Activated CD4-positive, alpha-beta T cell treated with anti-CD3 and anti-CD28 coated beads for 36 hours (primary cell): ENCODE results near the gene MYOM1. TPM values are rescaled to one million over a fixed set of nuclear protein-coding genes. Genes with fewer than 3 reads are reported as not detected.
"Not testable (repeated sequence)": the region's sequence is repeated elsewhere in the genome, so short reads cannot be mapped to it uniquely, and the experiment has no call there.

Experiments used
- ATAC-seq: fragments of 200-7000 bp; cut with Tn5 transposase; one replicate; pipeline ENCODE4 v1.10.0; 2021; ENCODE audit warnings: mild to moderate bottlenecking, moderate library complexity
- CTCF ChIA-PET: fragments of 350-600 bp; sonication (Branson Sonifier 250); formaldehyde crosslinking; loops from one replicate; lab custom pipeline; 2021; ENCODE audit warnings: antibody characterized with exemption; lab: Charles Lee
- POLR2A ChIA-PET: fragments of 350-600 bp; sonication (Branson Sonifier 250); formaldehyde crosslinking; loops from one replicate; lab custom pipeline; 2021; ENCODE audit warnings: antibody characterized with exemption, inconsistent platforms; lab: Charles Lee
- DNase-seq: peaks from one replicate; pipeline ENCODE4 v3.0.0-alpha.2; 2020
- H3K27ac Mint-ChIP-seq: one replicate; pipeline ENCODE4 v1.8.0; 2021; ENCODE audit warnings: mixed read lengths
- H3K27me3 Mint-ChIP-seq: one replicate; pipeline ENCODE4 v1.8.0; 2021; ENCODE audit warnings: mixed read lengths
- H3K36me3 Mint-ChIP-seq: one replicate; pipeline ENCODE4 v1.8.0; 2021; ENCODE audit warnings: low read depth, mixed read lengths
- H3K4me1 Mint-ChIP-seq: one replicate; pipeline ENCODE4 v1.8.0; 2021; ENCODE audit warnings: mixed read lengths
- H3K4me3 Mint-ChIP-seq: one replicate; pipeline ENCODE4 v1.8.0; 2021; ENCODE audit warnings: mild to moderate bottlenecking, moderate library complexity, mixed read lengths
- H3K9me3 Mint-ChIP-seq: one replicate; pipeline ENCODE4 v1.8.0; 2021; ENCODE audit warnings: low read depth, mixed read lengths
- intact Hi-C, 2 experiments: fragments of 100-400 bp; cut with DNase I in 1 of 2; cut with micrococcal nuclease in 1 of 2; formaldehyde crosslinking; loops; one replicate each; pipeline versions ENCODE4 v1.14.2 to v1.15.1; 2022 to 2024; cut with DNase I, micrococcal nuclease
- total RNA-seq, 2 experiments: library from RNA; stranded (reverse); gene quantifications; one replicate each; pipeline ENCODE4 v1.2.3, GENCODE V29; 2021

The MYOM1 gene
- total RNA-seq, 2 experiments from 2014 or later, result 0.89 to 0.95 TPM

- peaks cover 41% of the 10 kb centered on the region for H3K4me1 Mint-ChIP-seq
- ATAC-seq (no peak), DNase-seq (no peak)
- H3K27me3 Mint-ChIP-seq, result no peaks in the 10 kb centered on the region
- no peaks in the 10 kb centered on the region for H3K36me3 Mint-ChIP-seq
- no peaks in the 10 kb centered on the region for H3K9me3 Mint-ChIP-seq
- no peak overlapping the region for H3K4me3 Mint-ChIP-seq
- H3K27ac Mint-ChIP-seq, result no peak overlapping the region
- CTCF ChIA-PET, result no interaction called here
- intact Hi-C loops, result no loop called here
- POLR2A ChIA-PET, result no interaction called here
Measured at GRCh38 chr18:3042379-3042778, 177.4 kb downstream of the MYOM1 start.

GRCh38 chr18:3041843-3042242, 177.9 kb downstream of the MYOM1 start:
- ATAC-seq (no peak), DNase-seq (no peak)
- Mint-ChIP-seq H3K9me3 (no peaks in the 10 kb centered on the region), H3K27me3 (no peaks in the 10 kb centered on the region), H3K27ac (peak overlapping the region; percentile 8), H3K4me1 (peaks cover 41% of the 10 kb centered on the region), H3K4me3 (no peak overlapping the region), H3K36me3 (no peaks in the 10 kb centered on the region)
- intact Hi-C loops, result no loop called here
- POLR2A ChIA-PET, result no interaction called here
- CTCF ChIA-PET, result interaction anchor here (0.8 to 1.9 kb wide), 2 partner anchors 14 to 86 kb away, joined by 3 to 4 read pairs; no protein-coding TSS in a partner anchor

- Mint-ChIP-seq H3K4me1 (peaks cover 31% of the 10 kb centered on the region), H3K9me3 (no peaks in the 10 kb centered on the region), H3K4me3 (no peak overlapping the region), H3K27me3 (no peaks in the 10 kb centered on the region), H3K27ac (no peak overlapping the region), H3K36me3 (no peaks in the 10 kb centered on the region)
- DNase-seq (no peak), ATAC-seq (no peak)
- ChIA-PET POLR2A (interaction anchor here (0.6 to 2.0 kb wide), 2 partner anchors 20 to 190 kb away, joined by 4 to 12 read pairs; no protein-coding TSS in a partner anchor), CTCF (interaction anchor here (0.7 to 1.9 kb wide), 7 partner anchors 15 to 414 kb away, joined by 3 to 6 read pairs (median 4); no protein-coding TSS in a partner anchor)
- intact Hi-C loops, result loop anchor here in 1 of 2 experiments (1.0 kb wide), 2 partner anchors 20 to 43 kb away; no protein-coding TSS in a partner anchor
Measured at GRCh38 chr18:3040881-3041280, 178.9 kb downstream of the MYOM1 start.

- intact Hi-C loops, result loop anchor here in 1 of 2 experiments (1.0 kb wide), 2 partner anchors 21 to 42 kb away; no protein-coding TSS in a partner anchor
- H3K36me3 Mint-ChIP-seq, result no peaks in the 10 kb centered on the region
- H3K9me3 Mint-ChIP-seq, result no peaks in the 10 kb centered on the region
- ATAC-seq (peak; percentile 82), DNase-seq (no peak)
- no peaks in the 10 kb centered on the region for H3K27me3 Mint-ChIP-seq
- POLR2A ChIA-PET, result interaction anchor here (0.7 to 2.0 kb wide), 2 partner anchors 21 to 89 kb away, joined by 3 to 12 read pairs; no protein-coding TSS in a partner anchor
- H3K4me3 Mint-ChIP-seq, result no peak overlapping the region
- peak overlapping the region; percentile 78 for H3K27ac Mint-ChIP-seq
- CTCF ChIA-PET, result interaction anchor here (0.7 to 1.9 kb wide), 9 partner anchors 16 to 415 kb away, joined by 3 to 6 read pairs (median 4); no protein-coding TSS in a partner anchor
- peaks cover 25% of the 10 kb centered on the region for H3K4me1 Mint-ChIP-seq
Measured at GRCh38 chr18:3040173-3040572, 179.6 kb downstream of the MYOM1 start.

- no peak overlapping the region for H3K27ac Mint-ChIP-seq
- H3K4me3 Mint-ChIP-seq, result no peak overlapping the region
- ChIA-PET CTCF (interaction anchor here (1.3 to 1.5 kb wide), 3 partner anchors 25 to 91 kb away, joined by 4 to 10 read pairs (median 5); no protein-coding TSS in a partner anchor), POLR2A (no interaction called here)
- DNase-seq, result peak; percentile 40
- no peaks in the 10 kb centered on the region for H3K27me3 Mint-ChIP-seq
- intact Hi-C loops, result no loop called here
- peak; percentile 84 for ATAC-seq
- no peaks in the 10 kb centered on the region for H3K36me3 Mint-ChIP-seq
- no peaks in the 10 kb centered on the region for H3K9me3 Mint-ChIP-seq
- H3K4me1 Mint-ChIP-seq, result peaks cover 21% of the 10 kb centered on the region
Measured at GRCh38 chr18:3037423-3037915, 182.3 kb downstream of the MYOM1 start.

GRCh38 chr18:3036108-3036507, 183.7 kb downstream of the MYOM1 start:
- ATAC-seq (no peak), DNase-seq (no peak)
- Mint-ChIP-seq H3K4me3 (no peak overlapping the region), H3K9me3 (no peaks in the 10 kb centered on the region), H3K27me3 (no peaks in the 10 kb centered on the region), H3K27ac (no peak overlapping the region), H3K4me1 (peaks cover 21% of the 10 kb centered on the region), H3K36me3 (no peaks in the 10 kb centered on the region)
- ChIA-PET POLR2A (interaction anchor here (0.6 kb wide), 1 partner anchor 997 kb away, joined by 3 read pairs; no protein-coding TSS in a partner anchor), CTCF (interaction anchor here (0.5 to 1.5 kb wide), 6 partner anchors 26 to 210 kb away, joined by 3 to 10 read pairs (median 3); no protein-coding TSS in a partner anchor)
- intact Hi-C loops, result no loop called here

- Mint-ChIP-seq H3K4me1 (peaks cover 21% of the 10 kb centered on the region), H3K9me3 (no peaks in the 10 kb centered on the region), H3K36me3 (no peaks in the 10 kb centered on the region), H3K27me3 (no peaks in the 10 kb centered on the region), H3K4me3 (no peak overlapping the region), H3K27ac (no peak overlapping the region)
- ChIA-PET POLR2A (no interaction called here), CTCF (interaction anchor here (0.5 to 1.3 kb wide), 3 partner anchors 38 to 66 kb away, joined by 3 to 7 read pairs (median 3); no protein-coding TSS in a partner anchor)
- intact Hi-C loops, result no loop called here
- ATAC-seq (no peak), DNase-seq (no peak)
Measured at GRCh38 chr18:3035635-3036034, 184.1 kb downstream of the MYOM1 start.

GRCh38 chr18:3032721-3033120, 187.0 kb downstream of the MYOM1 start:
- DNase-seq, result no peak
- CTCF ChIA-PET, result no interaction called here

GRCh38 chr18:3029215-3029952, 190.4 kb downstream of the MYOM1 start:
- Mint-ChIP-seq H3K4me1 (no peaks in the 10 kb centered on the region), H3K9me3 (no peaks in the 10 kb centered on the region), H3K27me3 (no peaks in the 10 kb centered on the region), H3K36me3 (no peaks in the 10 kb centered on the region), H3K4me3 (no peak overlapping the region), H3K27ac (no peak overlapping the region)
- DNase-seq (no peak), ATAC-seq (no peak)
- ChIA-PET POLR2A (no interaction called here), CTCF (no interaction called here)
- intact Hi-C loops, result no loop called here

More at GRCh38 chr18:3032721-3033120, 187.0 kb downstream of the MYOM1 start:
- POLR2A ChIA-PET, result no interaction called here
- Mint-ChIP-seq H3K36me3 (no peaks in the 10 kb centered on the region), H3K4me3 (no peak overlapping the region), H3K4me1 (peaks cover 5% of the 10 kb centered on the region), H3K27ac (no peak overlapping the region), H3K27me3 (no peaks in the 10 kb centered on the region), H3K9me3 (no peaks in the 10 kb centered on the region)
- ATAC-seq, result no peak
- intact Hi-C loops, result no loop called here

- ATAC-seq, H3K36me3 Mint-ChIP-seq, H3K4me1 Mint-ChIP-seq, intact Hi-C loops, H3K27ac Mint-ChIP-seq, POLR2A ChIA-PET, H3K9me3 Mint-ChIP-seq, H3K4me3 Mint-ChIP-seq, DNase-seq, H3K27me3 Mint-ChIP-seq: not testable (repeated sequence)
- CTCF ChIA-PET, result interaction anchor here (0.7 to 1.2 kb wide), 2 partner anchors 46 to 115 kb away, joined by 3 read pairs; no protein-coding TSS in a partner anchor
Measured at GRCh38 chr18:3028115-3028514, 191.7 kb downstream of the MYOM1 start.

- POLR2A ChIA-PET, result no interaction called here
- intact Hi-C loops, result no loop called here
- H3K9me3 Mint-ChIP-seq, result no peaks in the 10 kb centered on the region
Measured at GRCh38 chr18:3027370-3027891, 192.3 kb downstream of the MYOM1 start.

More at GRCh38 chr18:3027370-3027891, 192.3 kb downstream of the MYOM1 start:
- Mint-ChIP-seq H3K27me3 (no peaks in the 10 kb centered on the region), H3K36me3 (no peaks in the 10 kb centered on the region), H3K4me1 (no peaks in the 10 kb centered on the region), H3K4me3 (no peak overlapping the region), H3K27ac (no peak overlapping the region)
- ATAC-seq, result no peak
- CTCF ChIA-PET, result interaction anchor here (1.2 to 1.7 kb wide), 2 partner anchors 47 to 101 kb away, joined by 3 to 5 read pairs; no protein-coding TSS in a partner anchor
- DNase-seq, result no peak
